HG02678 (cell line): Measurements from ENCODE around the gene RAD21L1.

Experiments
- ATAC-seq: cut with Tn5 transposase; IDR thresholded peaks from one replicate; pipeline ENCODE4 v1.9.1; 2021; ENCODE audit warnings: mild to moderate bottlenecking, moderate library complexity; ENCODE audit not compliant: unreplicated experiment

The RAD21L1 gene

DNA sequence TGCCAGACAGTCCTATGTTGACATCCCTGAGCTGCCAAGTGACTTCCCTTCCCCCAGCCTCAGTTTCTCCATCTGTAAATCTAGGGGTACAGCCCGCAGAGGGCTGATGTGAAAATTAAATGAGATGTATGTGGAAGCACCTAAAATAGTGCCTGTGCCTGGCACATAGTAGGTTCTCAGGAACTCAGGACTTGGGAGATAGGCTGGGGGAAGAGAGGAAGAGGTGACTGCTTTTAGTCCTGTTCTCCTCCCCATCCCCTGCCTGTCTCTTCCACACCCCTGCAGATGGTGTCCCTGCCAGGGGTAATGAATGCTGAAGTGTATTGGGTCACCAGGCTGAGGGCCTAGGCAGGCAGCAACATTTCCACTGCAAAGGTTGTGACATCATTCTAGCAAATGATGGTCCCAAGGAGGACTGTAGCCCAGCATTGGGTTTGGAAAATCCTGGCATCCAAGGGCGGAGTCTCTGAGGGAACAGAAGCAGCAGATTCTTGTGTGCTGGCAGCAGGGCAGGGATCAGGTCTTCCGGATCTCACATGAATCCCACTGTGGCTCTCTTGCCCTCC, 42.0 kb downstream of the RAD21L1 start:
- no peak for ATAC-seq

DNA sequence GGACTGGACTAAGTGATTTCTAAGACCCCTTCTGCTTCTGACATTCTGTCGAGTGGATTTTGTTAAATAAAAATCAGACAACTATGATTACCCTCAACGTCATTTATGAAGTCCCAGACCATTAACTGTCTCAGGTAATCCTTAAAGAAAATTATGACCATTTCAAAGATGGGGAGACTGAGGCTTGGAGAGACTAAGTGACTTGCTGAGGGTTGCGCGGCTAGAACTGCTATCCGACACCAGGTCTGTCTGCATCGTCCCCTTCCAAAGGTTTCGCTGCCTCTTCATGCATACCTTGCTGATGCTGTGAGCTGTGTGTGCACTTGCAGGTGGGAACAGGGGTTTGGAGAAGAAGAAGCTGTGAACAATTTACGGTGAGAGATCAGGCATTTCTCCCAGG, 43.4 kb downstream of the RAD21L1 start:
- ATAC-seq: no peak

DNA sequence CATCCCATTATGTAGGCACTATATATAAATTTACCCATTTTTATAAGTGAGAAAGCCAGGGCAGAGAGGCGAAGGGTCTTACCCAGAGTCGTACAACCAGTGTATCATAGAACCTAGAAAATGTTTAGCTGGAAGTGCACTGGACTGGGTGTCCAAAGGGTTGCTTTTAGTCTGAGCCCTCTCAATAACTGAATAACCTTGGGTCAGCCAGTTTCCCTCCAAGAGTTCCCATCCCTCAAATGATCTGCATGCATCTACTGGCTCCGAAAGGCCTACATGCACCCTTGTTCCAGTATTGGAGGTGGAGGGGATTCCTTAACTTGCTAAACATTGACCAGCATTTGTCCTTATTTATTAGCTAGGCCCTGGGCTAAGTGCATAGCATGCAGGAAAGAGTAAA, 44.0 kb downstream of the RAD21L1 start:
- no peak for ATAC-seq

DNA sequence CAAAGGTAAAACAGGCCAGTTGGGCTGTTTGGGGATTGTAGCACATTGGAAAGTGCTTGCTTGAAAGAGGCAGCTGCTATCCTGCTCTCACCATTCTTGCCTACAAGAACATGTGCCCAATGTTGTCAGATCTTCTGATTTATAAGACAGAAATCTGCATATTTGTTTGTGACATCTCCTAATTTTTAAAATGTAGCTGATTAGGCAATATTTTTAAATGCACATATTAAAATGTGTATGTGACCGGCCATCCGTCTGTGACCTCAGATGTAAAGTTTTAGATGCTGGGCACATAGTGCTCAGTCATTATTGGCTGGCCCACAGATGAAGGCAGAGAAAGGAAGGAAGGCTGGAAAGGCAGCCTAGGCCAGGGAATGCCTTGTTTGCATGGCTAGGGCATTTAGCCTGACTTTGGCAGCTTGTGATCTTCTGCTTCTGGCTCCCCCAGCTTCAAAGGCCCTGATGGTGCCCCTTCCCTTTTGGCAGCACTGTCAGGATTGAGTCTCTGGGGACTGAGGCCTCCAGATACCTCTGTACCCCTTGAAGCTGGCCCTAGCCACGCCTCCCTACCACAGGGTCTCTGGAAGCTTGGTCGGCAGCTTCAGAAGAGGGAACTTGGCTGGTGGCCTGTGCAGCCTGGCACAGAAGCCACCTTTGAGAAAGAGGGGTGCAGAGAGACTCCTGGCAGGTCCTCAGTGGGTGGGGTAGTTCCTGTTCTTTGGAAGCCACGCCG, 46.7 kb downstream of the RAD21L1 start:
- no peak for ATAC-seq

DNA sequence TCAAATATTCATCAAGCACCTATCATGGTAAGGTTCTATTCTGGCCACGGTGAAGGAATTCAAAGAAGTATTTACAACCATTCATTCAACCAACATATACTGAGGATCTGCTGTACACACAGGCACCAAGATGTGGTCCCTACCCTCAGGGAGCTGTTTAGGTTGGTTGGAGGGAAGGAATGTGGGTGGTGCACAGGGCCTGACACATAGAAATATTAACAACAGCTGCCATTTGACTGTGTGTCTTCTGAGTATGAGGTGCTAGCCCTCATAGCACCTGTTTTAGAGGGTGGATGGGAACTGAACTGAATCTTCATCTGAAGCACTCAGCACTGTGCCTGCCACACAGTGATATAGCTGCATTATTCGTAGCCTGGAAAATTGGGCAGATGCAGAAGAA, 47.5 kb downstream of the RAD21L1 start:
- ATAC-seq: no peak

DNA sequence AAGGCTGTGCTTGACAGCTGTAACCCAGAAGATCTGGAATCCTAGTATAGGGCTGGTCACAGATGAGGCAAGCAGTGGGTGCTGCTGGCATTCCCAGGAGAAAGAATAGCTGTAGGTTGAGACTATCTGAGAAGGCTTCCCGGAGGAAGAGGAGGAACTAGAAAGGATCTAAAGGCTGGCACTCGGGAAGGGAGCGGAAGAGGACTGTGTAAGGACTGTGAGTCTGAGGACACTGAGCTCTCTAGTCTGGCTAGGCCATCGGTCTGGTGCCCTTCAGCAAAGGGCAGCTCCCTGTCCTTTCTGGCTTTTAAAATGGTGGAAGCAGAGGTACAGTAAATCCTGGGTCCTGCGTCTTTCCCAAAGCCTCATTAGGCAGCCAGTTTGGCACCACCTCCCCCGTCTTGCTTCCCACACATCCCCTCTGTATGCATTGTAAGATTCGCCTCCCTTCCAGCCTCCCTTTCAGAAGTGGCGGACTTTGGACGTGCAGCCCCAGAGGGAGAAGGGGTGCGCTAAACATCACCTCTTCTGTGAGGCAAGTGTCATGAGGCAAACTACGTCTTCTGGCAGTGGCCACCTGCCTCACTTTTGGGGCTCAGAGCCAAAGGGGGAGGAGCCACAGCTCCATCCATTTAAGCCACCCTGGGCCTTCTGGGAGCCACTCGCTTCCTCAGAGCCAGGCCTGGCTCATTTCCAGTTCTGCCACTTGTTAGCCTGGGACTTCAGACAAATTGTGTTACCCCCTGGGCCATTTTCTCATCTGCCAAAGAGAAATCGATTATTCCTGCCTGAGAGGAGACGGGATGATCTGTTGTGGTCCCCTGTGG, 48.9 kb downstream of the RAD21L1 start:
- ATAC-seq: no peak

DNA sequence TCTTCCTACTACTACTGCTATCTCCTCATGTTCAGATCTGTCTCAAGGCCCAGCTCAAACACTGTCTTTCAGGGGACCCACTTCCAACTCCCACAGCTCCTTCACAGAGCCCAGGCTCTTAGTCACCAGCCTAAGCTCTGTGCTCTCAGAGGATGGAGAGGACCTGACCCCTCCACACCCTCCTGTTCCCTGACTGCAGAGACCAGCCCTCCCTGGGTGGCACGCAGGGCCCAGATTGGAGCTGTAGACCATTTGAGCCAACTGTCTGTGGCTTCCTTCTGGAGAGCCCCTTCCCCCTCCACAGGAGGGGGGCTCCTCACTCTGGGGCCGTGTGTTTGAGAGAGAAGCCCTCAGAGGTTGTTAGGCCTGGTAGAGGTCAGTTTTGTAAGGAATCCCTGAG, 50.1 kb downstream of the RAD21L1 start:
- ATAC-seq: no peak

DNA sequence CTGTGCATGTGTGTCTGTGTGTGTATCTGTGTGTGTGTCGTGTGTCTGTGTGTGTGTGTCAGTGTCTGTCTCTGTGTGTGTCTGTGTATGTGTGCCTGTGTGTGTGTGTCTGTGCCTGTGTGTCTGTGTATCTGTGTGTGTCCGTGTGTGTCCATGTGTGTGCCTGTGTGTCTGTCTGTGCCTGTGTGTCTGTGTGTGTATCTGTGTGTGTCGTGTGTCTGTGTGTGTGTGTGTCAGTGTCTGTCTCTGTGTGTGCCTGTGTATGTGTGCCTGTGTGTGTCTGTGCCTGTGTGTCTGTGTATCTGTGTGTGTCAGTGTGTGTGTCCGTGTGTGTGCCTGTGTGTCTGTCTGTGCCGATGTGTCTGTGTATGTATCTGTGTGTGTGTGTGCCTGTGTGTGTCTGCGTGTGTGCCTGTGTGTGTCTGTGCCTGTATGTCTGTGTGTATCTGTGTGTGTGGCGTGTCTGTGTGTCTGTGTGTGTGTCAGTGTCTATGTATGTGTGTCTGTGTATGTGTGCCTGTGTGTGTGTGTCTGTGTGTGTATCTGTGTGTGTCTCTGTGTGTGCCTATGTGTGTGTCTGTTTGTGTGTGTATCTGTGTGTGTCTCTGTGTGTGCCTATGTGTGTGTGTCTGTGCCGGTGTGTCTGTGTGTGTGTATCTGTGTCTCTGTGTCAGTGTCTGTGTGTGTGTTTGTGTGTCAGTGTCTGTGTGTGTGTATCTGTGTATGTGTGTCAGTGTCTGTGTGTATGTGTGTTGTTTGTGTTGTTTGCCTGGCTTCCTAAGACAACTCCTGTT, 51.9 kb downstream of the RAD21L1 start:
- no peak for ATAC-seq

DNA sequence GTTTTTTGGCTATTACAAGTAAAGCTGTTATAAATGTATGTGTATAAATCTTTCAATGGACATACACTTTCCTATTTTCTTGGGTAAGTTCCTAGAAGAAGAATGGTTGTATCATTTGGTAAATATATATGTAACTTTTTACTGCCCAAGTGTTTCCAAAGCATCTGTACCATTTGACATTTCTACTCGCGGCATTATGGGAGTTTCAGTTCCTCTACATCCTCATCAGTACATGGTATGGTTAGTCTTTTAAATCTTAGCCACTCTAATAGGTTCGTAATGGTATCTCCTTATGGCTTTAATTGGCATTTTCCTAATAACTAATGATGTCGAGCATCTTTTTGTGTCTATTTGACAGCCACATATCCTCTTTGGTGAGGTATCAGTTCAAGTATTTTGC, 53.1 kb downstream of the RAD21L1 start:
- ATAC-seq: no peak

DNA sequence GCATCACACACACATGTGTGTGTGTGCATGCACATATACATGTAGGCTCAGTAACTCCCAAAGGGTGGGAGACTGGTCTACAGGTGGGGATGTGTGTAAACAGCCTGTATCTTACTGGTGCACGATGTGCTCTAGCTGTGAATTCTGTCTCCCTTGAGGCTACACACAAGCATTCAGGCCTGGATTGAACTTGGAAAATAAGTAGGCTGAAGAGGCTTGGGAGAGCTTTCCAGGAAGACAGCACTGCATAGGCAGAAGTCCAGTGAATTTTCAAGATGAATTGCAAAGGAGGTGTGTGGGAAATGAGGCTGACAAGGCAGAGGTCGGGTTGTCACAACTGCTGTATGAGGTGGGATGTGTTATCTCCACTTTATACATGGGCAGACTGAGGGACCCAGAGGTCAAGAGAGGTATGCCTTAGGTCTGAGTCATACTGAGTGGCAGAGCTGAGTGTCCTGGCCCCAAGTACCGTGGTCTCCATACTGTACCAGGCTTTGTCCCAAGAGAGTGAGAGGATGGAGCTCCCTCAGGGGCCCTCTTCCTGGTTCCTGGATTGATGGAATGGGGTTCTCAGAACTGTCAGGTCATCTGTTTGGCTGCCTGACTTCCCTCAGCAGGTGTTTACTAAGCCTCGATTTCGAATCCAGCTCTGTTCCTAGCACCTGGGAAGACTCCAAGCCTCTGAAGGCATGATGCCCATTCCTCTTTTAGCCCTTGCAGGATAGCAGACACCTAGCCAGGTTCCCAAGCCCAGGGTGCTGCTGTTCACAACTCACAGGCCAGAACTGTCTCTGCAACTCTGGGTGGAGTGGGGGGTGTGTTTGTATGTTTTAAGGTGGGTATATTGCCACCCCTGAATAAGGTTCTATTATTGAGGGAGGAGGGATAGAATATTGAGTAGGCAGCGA, 54.6 kb downstream of the RAD21L1 start:
- ATAC-seq: no peak

DNA sequence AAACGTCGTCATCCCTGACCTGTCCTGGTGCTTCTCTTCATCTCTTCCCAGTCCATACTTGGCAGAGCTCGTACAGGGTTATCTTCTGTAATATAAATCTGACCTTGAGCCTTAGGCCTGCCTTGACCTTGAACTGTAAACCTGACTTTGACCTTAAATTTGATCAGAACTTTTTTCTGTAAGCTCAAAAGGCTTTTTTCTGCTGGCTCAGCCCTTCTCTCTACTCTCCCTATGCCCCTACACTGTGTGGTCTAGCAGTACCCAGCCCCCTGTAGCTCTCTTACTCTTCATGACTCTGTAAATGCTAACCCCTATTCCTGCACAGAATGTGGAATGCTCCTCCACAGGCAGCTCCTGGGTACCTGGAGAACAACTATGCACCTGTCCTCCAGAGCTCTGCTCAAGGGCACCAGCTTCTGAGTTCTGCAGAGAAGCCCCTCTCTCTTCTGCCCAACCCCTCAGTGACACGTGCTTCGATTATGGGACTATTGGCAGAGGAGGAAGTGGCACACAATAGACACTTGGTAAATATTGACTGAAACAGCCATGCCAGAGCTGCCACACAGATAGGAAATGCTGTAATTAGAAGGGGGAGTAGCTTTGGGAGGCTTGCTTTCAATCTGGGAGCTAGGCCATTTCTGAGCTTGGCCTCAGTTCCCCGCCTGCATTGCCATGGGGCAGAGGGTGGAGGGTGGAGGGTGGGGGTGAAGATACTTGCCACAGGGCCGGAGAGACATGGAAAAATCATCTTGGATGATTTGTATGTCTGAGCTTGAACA, 55.6 kb downstream of the RAD21L1 start:
- no peak for ATAC-seq

DNA sequence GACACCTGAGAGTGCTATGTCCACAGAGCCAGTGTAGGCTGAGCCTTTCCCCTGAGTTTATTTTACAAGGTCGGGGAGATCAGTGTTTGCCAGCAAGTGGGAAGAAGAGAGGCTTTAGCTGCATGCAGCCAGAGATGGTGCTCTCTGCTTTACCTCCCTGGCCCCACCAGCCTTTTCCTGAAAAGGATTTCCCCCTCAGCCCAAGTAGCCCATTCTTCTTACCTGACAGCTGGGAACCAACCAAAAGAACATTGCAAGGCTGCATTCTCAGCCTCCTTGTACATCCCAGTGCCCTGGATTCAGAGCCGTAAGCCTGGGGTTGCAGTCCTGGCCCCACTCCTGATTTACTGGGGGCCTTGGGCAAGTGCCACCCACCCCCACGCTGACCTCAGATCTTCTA, 57.1 kb downstream of the RAD21L1 start:
- no peak for ATAC-seq

DNA sequence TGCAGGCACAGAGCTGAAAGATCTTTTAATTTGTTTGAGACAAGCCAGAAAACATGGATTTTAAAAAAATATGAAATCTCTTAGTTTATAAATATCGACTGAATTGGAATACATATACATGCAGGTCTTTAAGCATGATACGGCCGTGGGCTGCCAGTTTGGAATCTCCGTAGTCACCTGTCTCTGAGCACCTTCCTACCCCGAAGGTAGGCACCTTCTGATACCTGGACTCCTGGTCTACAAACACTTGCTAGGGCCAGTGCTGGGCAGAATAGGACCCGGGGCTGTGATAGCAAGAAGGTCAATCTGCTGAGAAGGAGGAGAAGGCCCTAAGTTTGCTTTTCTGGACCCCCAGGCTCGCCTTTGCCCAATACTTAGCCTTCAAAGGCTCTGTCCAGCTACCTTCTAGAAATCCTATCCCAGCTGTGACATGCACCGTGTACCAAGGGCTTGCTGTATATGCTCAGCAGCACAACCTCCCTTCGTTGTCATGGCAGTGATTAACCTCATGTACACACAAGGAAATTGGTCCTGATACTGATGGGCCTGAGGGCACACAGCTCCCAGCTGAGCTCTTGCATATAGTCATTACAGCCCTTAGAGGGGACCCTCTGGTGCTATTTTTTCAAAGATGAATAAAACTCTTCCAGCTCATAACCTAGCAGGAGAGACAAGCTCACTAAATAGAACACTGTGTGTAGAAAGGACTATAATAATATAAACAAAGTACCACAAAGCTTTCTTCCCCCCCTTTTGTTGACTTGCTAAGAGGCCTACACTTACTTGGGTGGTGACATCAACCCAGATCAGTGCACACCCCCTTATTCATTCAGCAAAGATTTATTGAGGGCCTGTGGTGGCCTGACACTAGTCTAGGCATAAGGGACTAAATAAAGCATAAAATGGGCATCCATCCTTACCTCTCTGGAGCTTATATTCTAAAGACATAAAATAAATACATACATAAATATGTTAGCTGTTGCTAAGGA, 58.0 kb downstream of the RAD21L1 start:
- ATAC-seq: no peak

DNA sequence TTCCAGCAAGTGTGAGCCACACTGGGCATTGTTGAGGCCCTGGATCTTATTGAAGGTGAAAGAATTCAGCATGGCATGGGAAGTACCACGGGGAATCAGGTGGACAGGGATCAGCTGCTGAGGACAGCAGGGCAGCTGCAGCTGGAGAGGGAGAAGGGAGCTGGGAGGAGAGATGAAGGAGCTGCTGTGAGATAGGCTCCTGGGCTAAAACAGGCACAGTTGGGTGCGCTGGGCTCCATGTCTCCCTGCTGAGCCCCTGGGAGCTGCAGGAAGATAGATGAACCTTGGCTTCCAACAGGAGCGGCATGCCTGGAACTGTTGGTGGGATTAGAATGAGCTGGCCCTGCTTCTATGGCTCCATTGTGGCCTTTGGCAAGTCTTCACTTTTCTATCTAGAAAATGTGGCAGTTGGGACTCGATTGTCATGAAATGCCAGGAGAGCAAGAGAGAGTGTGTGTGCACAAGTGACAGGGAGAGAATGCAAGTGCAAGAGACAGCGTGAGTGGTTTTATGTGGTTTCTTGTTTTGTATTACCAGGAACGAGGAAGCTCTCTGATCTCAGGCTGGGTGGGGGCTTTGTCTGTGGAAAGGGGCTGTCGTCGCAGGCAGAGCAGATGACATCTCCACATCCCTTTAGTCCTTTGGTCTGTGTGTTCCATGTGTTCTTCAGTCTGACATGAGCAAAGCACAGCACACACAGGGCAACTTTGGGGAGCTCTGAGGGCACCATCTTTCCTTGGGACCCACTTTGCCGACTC, 60.6 kb downstream of the RAD21L1 start:
- no peak for ATAC-seq

DNA sequence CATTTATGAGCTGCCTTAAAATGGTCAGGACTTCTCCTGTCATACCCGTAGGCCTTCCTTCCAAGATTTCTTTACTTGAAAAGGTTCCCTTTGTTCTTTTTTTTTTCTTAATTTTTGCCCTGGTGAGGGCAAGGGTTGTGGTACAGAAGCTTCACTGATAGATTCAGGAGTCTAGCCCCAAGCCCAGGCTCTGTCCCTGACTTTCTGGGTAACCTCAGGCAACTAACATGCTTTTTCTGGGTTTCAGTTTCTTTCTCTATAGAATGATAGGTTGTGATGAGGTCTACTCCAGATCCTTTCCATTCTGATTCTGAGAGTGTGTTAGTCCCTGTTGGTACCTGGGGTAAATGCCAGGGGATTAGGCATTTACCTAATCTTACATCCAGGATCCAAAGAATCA, 61.5 kb downstream of the RAD21L1 start:
- ATAC-seq: no peak

DNA sequence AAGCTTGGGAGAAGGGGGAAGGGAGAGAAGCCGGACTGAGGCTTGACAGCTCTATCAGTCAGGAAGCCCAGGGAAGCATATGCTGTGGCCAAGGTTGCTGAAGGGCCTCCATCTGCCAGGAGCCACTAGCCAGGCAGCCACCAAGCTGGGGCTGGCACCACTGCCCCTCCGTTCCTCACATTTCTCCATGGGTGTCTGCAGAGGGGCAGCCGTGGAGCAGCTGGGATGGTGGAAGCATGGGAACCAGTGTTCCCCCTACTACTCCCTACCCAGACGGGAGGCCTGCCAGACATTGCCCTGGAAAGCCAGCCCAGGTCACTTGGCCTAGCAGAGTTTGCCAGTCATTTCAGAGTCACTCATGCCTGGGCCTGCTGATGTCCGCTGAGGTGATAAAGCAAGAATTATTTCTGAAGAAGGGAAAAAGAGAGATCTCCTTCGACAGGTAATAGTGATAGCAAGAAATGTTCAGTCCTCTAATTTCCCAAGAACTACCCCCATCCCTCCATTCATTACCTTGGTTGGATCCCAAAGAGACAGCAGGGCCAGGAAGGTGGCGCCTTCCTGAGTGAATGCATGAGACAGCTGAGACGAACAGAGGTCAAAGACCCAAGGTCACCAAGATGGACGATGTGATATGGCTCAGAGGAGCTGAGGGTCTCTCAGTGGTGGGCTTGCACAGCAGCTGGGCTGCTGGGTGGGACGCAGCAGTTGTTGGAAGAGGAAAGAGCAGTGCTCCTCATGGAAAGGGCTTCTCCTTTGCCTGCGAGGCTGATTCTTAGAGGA, 62.1 kb downstream of the RAD21L1 start:
- no peak for ATAC-seq
